HepG2 (cell line): ENCODE results near the gene USP20. TPM values are rescaled to one million over a fixed set of nuclear protein-coding genes. Genes with fewer than 3 reads are reported as not detected.

Experiments used
- ATAC-seq: fragments of 200-7000 bp; cut with Tn5 transposase; 3 replicates; pipeline ENCODE4 v1.9.1; 2020; ENCODE audit warnings: mild to moderate bottlenecking, moderate library complexity
- BruUV-seq: library from RNA; stranded (reverse); fragments of 400-500 nt; replicated peaks from 2 replicates; lab custom pipeline; 2021; lab: Mats Ljungman, UMichigan
- CTCF ChIA-PET: fragments of 300-600 bp; formaldehyde crosslinking; extraction: SDS; loops from one replicate; lab custom pipeline; 2021; ENCODE audit warnings: low total read pairs, inconsistent platforms, low intra/inter-chr PET ratio; lab: Yijun Ruan, JAX
- POLR2A ChIA-PET: fragments of 350-600 bp; sonication (Branson Sonifier 250); formaldehyde crosslinking; loops from one replicate; lab custom pipeline; 2020; ENCODE audit warnings: antibody characterized with exemption, inconsistent platforms; lab: Yijun Ruan, JAX
- DNase-seq: peaks from one replicate; pipeline ENCODE4 v3.0.0-alpha.2; 2015; ENCODE audit warnings: low spot score
- FAIRE-seq: peaks from 3 replicates; lab custom pipeline; 2011; peaks lifted over from hg19 to GRCh38; lab: Jason Lieb, UNC
- H2AFZ ChIP-seq: one replicate; pipeline ENCODE4 v1.6.1; 2011; ENCODE audit warnings: low read length, inconsistent platforms
- H3K27ac ChIP-seq: fragments of 300-600 bp; 3 replicates; pipeline ENCODE4 v1.8.0; 2011; ENCODE audit warnings: mixed run types, mild to moderate bottlenecking, mixed read lengths, low read length, inconsistent platforms; ENCODE audit not compliant: insufficient read depth; ENCODE audit errors: extremely low read length
- H3K27me3 ChIP-seq, 2 experiments: fragments of 200-600 bp in 1 of 2; 2 replicates in 1 of 2; 3 replicates in 1 of 2; pipeline versions ENCODE4 v1.6.0 to v1.8.0; 2011; ENCODE audit warnings: low read length in 2 of 2, mild to moderate bottlenecking in 2 of 2, moderate library complexity in 2 of 2, inconsistent platforms in 1 of 2; ENCODE audit not compliant: insufficient read depth in 2 of 2, control insufficient read depth in 1 of 2
- H3K36me3 ChIP-seq, 2 experiments: fragments of 200-600 bp in 1 of 2; replicated peaks in 1 of 2; 2 replicates in 1 of 2; 3 replicates in 1 of 2; pipeline versions ENCODE4 v1.5.1 to v1.8.0; 2011; ENCODE audit warnings: low read length in 2 of 2, inconsistent platforms in 1 of 2; ENCODE audit not compliant: insufficient read depth in 2 of 2, control insufficient read depth in 1 of 2
- H3K4me1 ChIP-seq: 2 replicates; pipeline ENCODE4 v1.5.1; 2012; ENCODE audit warnings: low read length, inconsistent platforms; ENCODE audit not compliant: insufficient read depth
- H3K4me2 ChIP-seq: 2 replicates; pipeline ENCODE4 v1.6.0; 2011; ENCODE audit warnings: low read depth, low read length, inconsistent platforms
- H3K4me3 ChIP-seq, 3 experiments: fragments of 200-600 bp in 1 of 3; sonication (generic), shearing (Covaris generic) in 1 of 3; replicated peaks in 1 of 3; 2 replicates each; pipeline ENCODE4 v1.5.1; 2011 to 2016; ENCODE audit warnings: low read length in 3 of 3, inconsistent platforms in 2 of 3, low read depth in 2 of 3, mild to moderate bottlenecking in 2 of 3, control low read depth in 1 of 3, mixed read lengths in 1 of 3; ENCODE audit not compliant: insufficient read depth in 1 of 3
- H3K79me2 ChIP-seq: one replicate; pipeline ENCODE4 v1.6.1; 2011; ENCODE audit warnings: low read length, inconsistent platforms; ENCODE audit not compliant: insufficient read depth
- H3K9ac ChIP-seq: 2 replicates; pipeline ENCODE4 v1.6.0; 2011; ENCODE audit warnings: mild to moderate bottlenecking, low read depth, low read length, inconsistent platforms; ENCODE audit not compliant: insufficient read depth
- H3K9me3 ChIP-seq: 2 replicates; pipeline ENCODE4 v1.5.1; 2012; ENCODE audit warnings: mild to moderate bottlenecking, low read length
- H4K20me1 ChIP-seq: 2 replicates; pipeline ENCODE4 v1.6.0; 2011; ENCODE audit warnings: inconsistent platforms, mild to moderate bottlenecking, low read length, moderate library complexity; ENCODE audit not compliant: insufficient read depth
- EHMT2 ChIP-seq: fragments of 200-600 bp; sonication (generic); IDR thresholded peaks from 2 replicates; pipeline ENCODE4 v1.7.0; 2017; ENCODE audit warnings: antibody characterized with exemption, low read depth, low read length, borderline replicate concordance
- HIC2 ChIP-seq: sonication (generic); formaldehyde crosslinking; IDR thresholded peaks from 2 replicates; pipeline ENCODE4 v1.9.0; 2022; ENCODE audit warnings: low read depth, missing genetic modification reagents
- JDP2 ChIP-seq: sonication (generic); formaldehyde crosslinking; IDR thresholded peaks from 2 replicates; pipeline ENCODE4 v1.8.1; 2022; ENCODE audit warnings: missing genetic modification reagents, borderline replicate concordance
- MYC ChIP-seq: sonication (generic); formaldehyde crosslinking; IDR thresholded peaks from 2 replicates; pipeline ENCODE4 v1.9.0; 2021; ENCODE audit warnings: missing genetic modification reagents, borderline replicate concordance
- NFRKB ChIP-seq: fragments of 450-650 bp; IDR thresholded peaks from 2 replicates; pipeline ENCODE4 v1.6.1; 2017
- NKX3-1 ChIP-seq: sonication (generic); formaldehyde crosslinking; IDR thresholded peaks from 2 replicates; pipeline ENCODE4 v1.5.0; 2020; ENCODE audit warnings: missing genetic modification reagents
- PAX8 ChIP-seq: sonication (generic); formaldehyde crosslinking; IDR thresholded peaks from 2 replicates; pipeline ENCODE4 v1.8.0; 2022; ENCODE audit warnings: mild to moderate bottlenecking, missing genetic modification reagents, borderline replicate concordance
- PRDM4 ChIP-seq: sonication (generic); formaldehyde crosslinking; IDR thresholded peaks from 2 replicates; pipeline ENCODE4 v1.9.0; 2021; ENCODE audit warnings: missing genetic modification reagents, borderline replicate concordance
- SRSF1 ChIP-seq: fragments of 200-400 bp; formaldehyde crosslinking; optimal IDR thresholded peaks from 2 replicates; pipeline ENCODE3; 2017; ENCODE audit warnings: mild to moderate bottlenecking, low read depth, low read length, moderate library complexity
- TBL1XR1 ChIP-seq: fragments of 150-350 bp; IDR thresholded peaks from 2 replicates; pipeline ENCODE4 v1.6.1; 2014; ENCODE audit warnings: borderline replicate concordance, low read length; ENCODE audit not compliant: partially characterized antibody
- ZBTB25 ChIP-seq: IDR thresholded peaks from 2 replicates; pipeline ENCODE4 v1.6.1; 2018; ENCODE audit warnings: missing genetic modification reagents
- ZFP90 ChIP-seq: sonication (generic); formaldehyde crosslinking; IDR thresholded peaks from 2 replicates; pipeline ENCODE4 v1.8.0; 2022; ENCODE audit warnings: missing genetic modification reagents, mild to moderate bottlenecking, inconsistent platforms, borderline replicate concordance
- ZNF276 ChIP-seq: sonication (generic); formaldehyde crosslinking; IDR thresholded peaks from 2 replicates; pipeline ENCODE4 v1.4.0; 2020; ENCODE audit warnings: mild to moderate bottlenecking, low read depth, missing genetic modification reagents
- ZNF580 ChIP-seq: IDR thresholded peaks from 2 replicates; pipeline ENCODE4 v1.6.1; 2016; ENCODE audit warnings: low read depth, borderline replicate concordance
- WGBS: methylation state at CpG from one replicate; pipeline ENCODE4 v1.1.6; 2017; ENCODE audit warnings: low lambda C conversion rate; 5-methylcytosine and 5-hydroxymethylcytosine counted together
- in situ Hi-C: cut with HindIII; loops from 2 replicates; pipeline ENCODE4 v1.10.0; 2017; ENCODE audit warnings: low pct_unique_long_range_greater_than_20kb; ENCODE audit not compliant: extremely low pct_ligation_motif_present
- intact Hi-C: fragments of 100-400 bp; cut with micrococcal nuclease; formaldehyde crosslinking; loops from one replicate; pipeline ENCODE4 v1.10.0; 2022; ENCODE audit not compliant: unreplicated experiment
- polyA plus RNA-seq, 8 experiments: library from polyadenylated mRNA; depleted of rRNA in 3 of 8; stranded (reverse) in 7 of 8; unstranded in 1 of 8; fragments of >200 nt; fragmentation: Illumina TruSeq in 4 of 8; extraction: Trizol in 4 of 8; gene quantifications; 2 replicates each; pipeline versions ENCODE4 v1.2.1 to v1.2.3, GENCODE V29; 2011 to 2016; ENCODE audit warnings: low read depth in 4 of 8, missing spikeins in 1 of 8, mixed read lengths in 1 of 8; ENCODE audit not compliant: insufficient read depth in 1 of 8
- total RNA-seq, 5 experiments: library from RNA; depleted of rRNA; stranded (reverse); fragments of >200 nt; fragmentation: Illumina TruSeq; extraction: Trizol; gene quantifications; 2 replicates each; pipeline ENCODE4 v1.2.3, GENCODE V29; 2016; ENCODE audit warnings: low read depth in 1 of 5

The USP20 gene
- total and polyA plus RNA-seq, 2 of the 13 experiments (the other 11 are each of a cell fraction or from before 2014, with no cell fraction given) = 4.4 to 5.9 TPM

- FAIRE-seq (no peak), DNase-seq (no peak), ATAC-seq (no peak)
- Histone ChIP-seq H3K9ac (no peak overlapping the region), H3K27me3 (no peaks in the 10 kb centered on the region), H3K9me3 (no peaks in the 10 kb centered on the region), H3K36me3 (peaks cover 8 to 34% of the 10 kb centered on the region in 2 experiments; a peak in 4 of 5 replicates), H2AFZ (no peak overlapping the region), H4K20me1 (no peaks in the 10 kb centered on the region), H3K4me1 (no peaks in the 10 kb centered on the region), H3K4me2 (no peak overlapping the region), H3K4me3 (no peak overlapping the region), H3K27ac (no peak overlapping the region), H3K79me2 (no peaks in the 10 kb centered on the region)
- BruUV-seq = no TSS peak
- 87% methylated on average over 6 of the region's 6 CpGs for WGBS
- POLR2A ChIA-PET = no interaction called here
- TF ChIP-seq JDP2 (no peak), ZNF580 (CRISPR knock-in tag) (no peak), TBL1XR1 (no peak), MYC (no peak), PAX8 (CRISPR knock-in tag) (no peak), ZFP90 (CRISPR knock-in tag) (no peak), HIC2 (CRISPR knock-in tag) (no peak), ZBTB25 (no peak), NKX3-1 (CRISPR knock-in tag) (no peak), ZNF276 (CRISPR knock-in tag) (no peak), SRSF1 (no peak), NFRKB (no peak), PRDM4 (CRISPR knock-in tag) (no peak), EHMT2 (no peak)
- in situ Hi-C loops (no loop called here), intact Hi-C loops (no loop called here)
- CTCF ChIA-PET = no interaction called here
Observed at GRCh38 chr9:129923589-129923988, 88.3 kb downstream of the USP20 start.
